ENCODE data around the gene REXO1.

Gene REXO1

GRCh38 chr19:1861599-1862031 is 13.3 kb upstream of the REXO1 start:
- DNase-seq (ENCODE audit: low read depth), result no peak

GRCh38 chr19:1860821-1861598 is 12.7 kb upstream of the REXO1 start:
- DNase-seq (ENCODE audit: low read depth), result no peak

- peak; percentile 48 for DNase-seq (ENCODE audit: low read depth)
Measured at GRCh38 chr19:1860042-1860775, 11.9 kb upstream of the REXO1 start.

GRCh38 chr19:1859331-1859781 is 11.1 kb upstream of the REXO1 start:
- no peak for DNase-seq (ENCODE audit: low read depth)

GRCh38 chr19:1858412-1859081 is 10.3 kb upstream of the REXO1 start:
- no peak for DNase-seq (ENCODE audit: low read depth)

GRCh38 chr19:1857648-1858326 is 9.5 kb upstream of the REXO1 start:
- no peak for DNase-seq (ENCODE audit: low read depth)

GRCh38 chr19:1856698-1857603 is 8.7 kb upstream of the REXO1 start:
- no peak for DNase-seq (ENCODE audit: low read depth)

GRCh38 chr19:1856345-1856697 is 8.0 kb upstream of the REXO1 start:
- DNase-seq (ENCODE audit: low read depth), result no peak

- DNase-seq (ENCODE audit: low read depth), result no peak
Measured at GRCh38 chr19:1855828-1856255, 7.6 kb upstream of the REXO1 start.

- DNase-seq (ENCODE audit: low read depth), result peak; percentile 71
Measured at GRCh38 chr19:1855040-1855827, 7.0 kb upstream of the REXO1 start.

GRCh38 chr19:1854542-1855039 is 6.3 kb upstream of the REXO1 start:
- DNase-seq (ENCODE audit: low read depth), result no peak

- DNase-seq (ENCODE audit: low read depth), result no peak
Measured at GRCh38 chr19:1854039-1854541, 5.8 kb upstream of the REXO1 start.

- DNase-seq (ENCODE audit: low read depth), result peak; percentile 72
Measured at GRCh38 chr19:1853295-1854038, 5.2 kb upstream of the REXO1 start.

GRCh38 chr19:1852581-1853128 is 4.4 kb upstream of the REXO1 start:
- DNase-seq (ENCODE audit: low read depth), result no peak

- DNase-seq (ENCODE audit: low read depth), result peak; percentile 64
Measured at GRCh38 chr19:1851654-1852580, 3.6 kb upstream of the REXO1 start.

GRCh38 chr19:1850809-1851653 is 2.7 kb upstream of the REXO1 start:
- DNase-seq (ENCODE audit: low read depth), result no peak

GRCh38 chr19:1849886-1850398 is 1.7 kb upstream of the REXO1 start:
- no peak for DNase-seq (ENCODE audit: low read depth)
